ENCODE measurements around the gene SCML1. TPM values are rescaled to one million over a fixed set of nuclear protein-coding genes. Genes with fewer than 3 reads are reported as not detected.
A peak's percentile ranks its signal among the peaks of the same experiment; 100 is the strongest.

SCML1 gene
- total RNA-seq, 2 donors from 2014 or later = 5.5 to 7.7 TPM

- no peak overlapping the region for H3K27ac ChIP-seq
- no peaks in the 10 kb centered on the region for H3K4me1 ChIP-seq
- H3K36me3 ChIP-seq = no peaks in the 10 kb centered on the region
- TF ChIP-seq CTCF (IDR thresholded peaks at IDR 0.05) = no peak
- no peak overlapping the region for H3K4me3 ChIP-seq
- no peaks in the 10 kb centered on the region for H3K9me3 ChIP-seq
- no peak for DNase-seq (ENCODE audit: low spot score)
- H3K27me3 ChIP-seq = no peaks in the 10 kb centered on the region
Observed at GRCh38 chrX:17787557-17787956, 50.3 kb downstream of the SCML1 start.

- H3K27me3 ChIP-seq = no peaks in the 10 kb centered on the region
- no peak overlapping the region for H3K27ac ChIP-seq
- no peak for DNase-seq (ENCODE audit: low spot score)
- H3K4me1 ChIP-seq = no peaks in the 10 kb centered on the region
- no peak overlapping the region for H3K4me3 ChIP-seq
- TF ChIP-seq CTCF (IDR thresholded peaks at IDR 0.05) = peak; percentile 77 to 83
- H3K9me3 ChIP-seq = no peaks in the 10 kb centered on the region
- no peaks in the 10 kb centered on the region for H3K36me3 ChIP-seq
Observed at GRCh38 chrX:17788439-17788838, 51.1 kb downstream of the SCML1 start.

- DNase-seq (ENCODE audit: low spot score) = no peak
- H3K27ac ChIP-seq = no peak overlapping the region
Observed at GRCh38 chrX:17788956-17789562, 51.8 kb downstream of the SCML1 start.

GRCh38 chrX:17792826-17793225 is 55.5 kb downstream of the SCML1 start:
- no peak for DNase-seq (ENCODE audit: low spot score)
- H3K27ac ChIP-seq = no peak overlapping the region
- H3K36me3 ChIP-seq = no peaks in the 10 kb centered on the region
- no peak overlapping the region for H3K4me3 ChIP-seq
- no peaks in the 10 kb centered on the region for H3K4me1 ChIP-seq
- H3K9me3 ChIP-seq = no peaks in the 10 kb centered on the region
- no peaks in the 10 kb centered on the region for H3K27me3 ChIP-seq
- no peak for TF ChIP-seq CTCF (IDR thresholded peaks at IDR 0.05)

More at GRCh38 chrX:17788956-17789562, 51.8 kb downstream of the SCML1 start:
- Histone ChIP-seq H3K9me3 (no peaks in the 10 kb centered on the region), H3K27me3 (no peaks in the 10 kb centered on the region), H3K36me3 (no peaks in the 10 kb centered on the region), H3K4me1 (no peaks in the 10 kb centered on the region), H3K4me3 (no peak overlapping the region)
- TF ChIP-seq CTCF (IDR thresholded peaks at IDR 0.05) = no peak

- Histone ChIP-seq H3K9me3 (no peaks in the 10 kb centered on the region), H3K27me3 (no peaks in the 10 kb centered on the region), H3K4me1 (no peaks in the 10 kb centered on the region), H3K27ac (no peak overlapping the region), H3K36me3 (no peaks in the 10 kb centered on the region), H3K4me3 (no peak overlapping the region)
- no peak for TF ChIP-seq CTCF (IDR thresholded peaks at IDR 0.05)
- DNase-seq (ENCODE audit: low spot score) = no peak
Observed at GRCh38 chrX:17798921-17799320, 61.6 kb downstream of the SCML1 start.

- Histone ChIP-seq H3K4me3 (no peak overlapping the region), H3K27me3 (no peaks in the 10 kb centered on the region), H3K36me3 (no peaks in the 10 kb centered on the region), H3K4me1 (no peaks in the 10 kb centered on the region), H3K27ac (no peak overlapping the region), H3K9me3 (no peaks in the 10 kb centered on the region)
- no peak for TF ChIP-seq CTCF (IDR thresholded peaks at IDR 0.05)
- DNase-seq (ENCODE audit: low spot score) = no peak
Observed at GRCh38 chrX:17801431-17801830, 64.1 kb downstream of the SCML1 start.
